ENCODE measurements around the gene GNAI2.
A peak's percentile ranks its signal among the peaks of the same experiment; 100 is the strongest.
"Not testable (repeated sequence)": the region's sequence is repeated elsewhere in the genome, so short reads cannot be mapped to it uniquely, and the experiment has no call there.

GNAI2 gene

DNA sequence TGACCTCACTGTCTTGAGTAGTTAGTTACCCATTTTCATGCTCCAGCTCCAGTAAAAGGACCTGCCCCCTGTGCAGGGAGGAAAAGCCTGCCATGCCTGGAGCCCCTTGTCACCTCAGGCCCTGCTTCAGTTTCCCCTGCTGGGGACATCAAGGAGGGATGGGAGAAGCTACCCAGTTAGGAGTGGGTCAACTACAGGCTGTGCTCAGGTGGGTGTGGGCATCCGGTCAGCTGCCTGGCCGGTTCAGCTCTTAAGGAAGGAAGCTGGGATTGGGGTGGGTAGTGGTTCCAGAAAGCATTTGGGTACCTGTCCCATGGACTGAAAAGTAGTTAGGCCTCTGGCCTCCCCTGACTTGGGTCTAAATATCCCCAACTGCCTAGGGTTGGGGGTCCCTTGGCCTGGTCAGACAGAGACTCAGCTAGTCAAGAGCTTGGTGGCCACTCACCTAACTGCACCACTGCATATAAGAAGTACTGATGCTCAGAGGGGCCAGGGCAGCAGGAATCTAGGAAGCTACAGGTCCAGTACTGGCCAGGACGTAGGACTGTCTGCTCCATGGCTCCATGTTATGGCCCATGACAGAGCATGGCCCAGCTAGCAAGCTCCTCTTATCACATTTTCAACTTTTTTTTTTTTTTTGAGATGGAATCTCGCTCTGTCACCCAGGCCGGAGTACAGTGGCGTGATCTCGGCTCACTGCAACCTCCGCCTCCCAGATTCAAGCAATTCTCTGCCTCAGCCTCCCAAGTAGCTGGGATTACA lies 43.4 kb downstream of the GNAI2 start:
- no peak for DNase-seq

DNA sequence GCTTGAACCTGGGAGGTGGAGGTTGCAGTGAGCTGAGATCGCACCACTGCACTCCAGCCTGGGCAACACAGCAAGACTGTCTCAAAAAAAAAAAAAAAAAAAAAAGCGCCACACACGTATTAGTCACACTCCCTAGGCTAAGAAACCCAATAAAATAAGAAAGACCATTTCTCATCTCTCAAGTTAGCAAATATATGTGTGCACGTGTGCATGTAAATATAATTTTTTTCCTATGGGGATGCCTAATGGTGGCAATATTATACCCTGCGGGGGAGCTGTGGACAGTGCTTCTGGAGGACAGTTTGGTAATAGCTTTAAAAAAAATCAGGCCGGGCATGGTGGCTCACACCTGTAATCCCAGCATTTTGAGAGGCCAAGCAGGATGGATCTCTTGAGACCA lies 48.1 kb downstream of the GNAI2 start:
- not testable (repeated sequence) for DNase-seq

DNA sequence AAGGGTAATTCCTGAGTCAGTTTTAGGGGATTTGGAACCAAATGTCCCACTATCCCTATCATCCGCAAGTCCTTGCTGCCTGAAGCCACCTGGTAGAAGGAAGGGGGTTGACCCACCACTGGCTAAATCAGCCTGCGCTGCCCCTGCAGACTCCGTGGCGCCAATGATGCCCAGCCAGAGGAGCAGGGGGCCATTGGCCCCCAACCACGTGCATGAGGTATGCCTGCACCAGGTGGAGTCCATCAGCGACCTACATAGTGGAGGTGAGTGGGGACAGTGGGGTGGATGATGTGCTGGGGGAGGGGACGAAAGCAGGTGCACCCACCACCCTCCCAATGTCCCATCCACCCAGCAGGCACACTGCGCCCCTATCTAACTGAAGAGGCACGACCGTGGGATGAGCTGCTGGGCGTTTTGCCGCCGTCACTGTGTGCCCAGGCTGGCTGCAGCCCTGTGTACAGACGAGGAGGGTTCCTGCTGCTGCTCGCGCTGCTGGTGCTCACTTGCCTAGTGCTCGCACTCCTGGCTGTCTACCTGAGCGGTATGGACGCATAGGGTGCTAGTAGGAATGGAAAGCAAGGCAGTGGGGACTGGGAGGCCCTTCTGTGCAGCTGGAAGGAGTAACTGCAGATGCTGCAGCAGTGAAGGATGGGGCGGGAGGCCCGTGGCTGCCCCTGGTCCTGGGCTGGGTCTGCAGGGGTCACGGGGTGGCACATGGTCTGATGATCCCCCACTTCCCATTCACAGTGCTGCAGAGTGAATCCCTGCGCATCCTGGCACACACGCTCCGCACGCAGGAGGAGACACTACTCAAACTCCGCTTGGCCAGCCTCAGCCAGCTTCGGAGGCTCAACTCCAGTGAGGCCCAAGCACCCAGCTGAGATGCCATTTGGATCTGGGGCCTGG lies 50.6 kb downstream of the GNAI2 start:
- DNase-seq = no peak

DNA sequence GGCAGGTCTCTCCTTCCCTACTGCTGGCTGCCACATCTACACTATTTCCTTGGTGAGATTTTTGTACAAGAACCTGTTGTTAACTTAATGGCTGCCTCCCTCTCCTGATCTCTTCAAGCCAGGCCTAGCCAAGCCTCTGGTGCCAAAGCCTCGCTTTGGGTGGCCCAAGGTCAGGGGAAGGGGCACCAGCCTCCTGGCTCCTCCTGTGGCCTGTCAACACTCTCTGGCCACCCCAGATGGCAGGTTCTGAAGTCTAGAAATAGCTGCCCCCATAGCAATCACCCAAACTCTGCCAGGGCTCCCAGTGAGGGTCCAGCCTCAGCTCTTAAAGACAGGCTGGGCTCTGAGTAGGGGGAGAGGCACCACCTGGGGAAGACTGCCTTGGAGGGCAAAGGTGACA lies 51.3 kb downstream of the GNAI2 start:
- no peak for DNase-seq

DNA sequence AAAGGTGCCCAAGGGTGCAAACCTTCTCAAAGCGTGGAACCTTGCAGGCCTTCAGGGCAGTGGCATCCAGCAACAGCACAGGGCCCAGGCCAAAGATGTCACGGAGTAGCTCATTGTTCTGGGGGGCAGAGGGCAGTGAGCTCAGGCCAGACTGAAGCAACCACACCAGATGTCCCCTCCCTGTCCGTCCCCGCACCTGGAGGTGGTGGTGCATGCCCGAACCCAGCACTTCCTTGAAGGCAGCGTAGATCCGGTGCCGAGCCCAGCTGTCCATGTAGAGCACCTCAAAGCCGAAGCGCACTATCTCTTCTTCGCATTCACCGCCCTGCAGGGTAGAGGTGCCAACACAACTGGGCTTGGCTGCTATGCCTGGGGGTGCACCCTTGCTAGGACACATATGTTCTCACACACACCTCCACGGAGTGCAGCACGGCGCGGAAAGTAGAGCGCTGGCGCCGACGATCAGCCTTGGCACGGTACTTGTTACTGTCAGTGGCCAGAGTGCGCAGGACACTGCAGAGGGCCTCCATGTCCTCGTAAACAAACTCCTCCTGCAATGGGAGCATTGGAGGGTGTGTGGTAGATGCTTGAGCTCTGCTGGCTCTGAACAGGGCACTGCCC lies 52.5 kb downstream of the GNAI2 start:
- DNase-seq = no peak

DNA sequence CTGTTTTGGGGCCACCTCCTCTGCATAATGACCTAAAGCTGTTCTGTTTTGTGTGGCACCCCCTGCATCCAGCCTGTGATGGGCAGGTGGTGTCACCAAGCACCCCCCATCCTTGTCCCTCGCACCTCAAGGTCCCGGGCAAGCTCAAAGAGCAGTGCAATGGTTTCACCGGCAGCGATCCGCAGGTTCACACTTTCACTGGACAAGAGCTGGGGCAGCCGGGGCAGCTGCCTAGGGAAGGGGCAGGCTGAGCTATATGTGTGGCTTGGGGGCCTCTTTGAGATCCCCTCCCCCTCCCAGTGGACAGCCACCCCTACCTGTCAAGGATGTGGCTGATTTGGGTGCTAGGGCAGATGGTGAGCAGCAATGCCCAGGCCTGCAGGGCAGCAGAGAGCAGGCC lies 53.1 kb downstream of the GNAI2 start:
- DNase-seq = no peak

DNA sequence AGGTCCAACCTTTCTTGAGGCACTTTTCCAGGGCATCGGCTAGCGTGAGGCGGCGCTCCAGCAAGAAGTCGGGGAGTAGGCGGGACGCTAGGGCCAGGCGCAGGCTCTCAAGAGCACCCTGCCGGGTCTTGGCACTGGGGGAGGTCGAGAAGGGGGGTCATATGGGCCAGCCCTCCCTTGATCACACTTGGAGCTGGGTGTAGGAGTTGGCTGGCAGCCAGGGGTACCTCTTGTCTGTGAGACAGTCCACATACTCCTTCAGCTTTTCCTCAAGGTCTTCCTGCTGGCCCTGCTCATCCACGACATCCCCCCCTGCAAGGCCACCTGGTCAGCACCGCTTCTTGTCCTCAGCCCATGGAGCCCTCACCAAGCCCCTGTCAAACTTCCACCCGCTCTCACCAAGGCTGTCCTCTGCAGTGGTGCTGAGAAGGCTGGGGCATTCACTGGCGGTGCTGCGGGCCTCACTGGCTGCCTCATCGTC lies 54.2 kb downstream of the GNAI2 start:
- no peak for DNase-seq

DNA sequence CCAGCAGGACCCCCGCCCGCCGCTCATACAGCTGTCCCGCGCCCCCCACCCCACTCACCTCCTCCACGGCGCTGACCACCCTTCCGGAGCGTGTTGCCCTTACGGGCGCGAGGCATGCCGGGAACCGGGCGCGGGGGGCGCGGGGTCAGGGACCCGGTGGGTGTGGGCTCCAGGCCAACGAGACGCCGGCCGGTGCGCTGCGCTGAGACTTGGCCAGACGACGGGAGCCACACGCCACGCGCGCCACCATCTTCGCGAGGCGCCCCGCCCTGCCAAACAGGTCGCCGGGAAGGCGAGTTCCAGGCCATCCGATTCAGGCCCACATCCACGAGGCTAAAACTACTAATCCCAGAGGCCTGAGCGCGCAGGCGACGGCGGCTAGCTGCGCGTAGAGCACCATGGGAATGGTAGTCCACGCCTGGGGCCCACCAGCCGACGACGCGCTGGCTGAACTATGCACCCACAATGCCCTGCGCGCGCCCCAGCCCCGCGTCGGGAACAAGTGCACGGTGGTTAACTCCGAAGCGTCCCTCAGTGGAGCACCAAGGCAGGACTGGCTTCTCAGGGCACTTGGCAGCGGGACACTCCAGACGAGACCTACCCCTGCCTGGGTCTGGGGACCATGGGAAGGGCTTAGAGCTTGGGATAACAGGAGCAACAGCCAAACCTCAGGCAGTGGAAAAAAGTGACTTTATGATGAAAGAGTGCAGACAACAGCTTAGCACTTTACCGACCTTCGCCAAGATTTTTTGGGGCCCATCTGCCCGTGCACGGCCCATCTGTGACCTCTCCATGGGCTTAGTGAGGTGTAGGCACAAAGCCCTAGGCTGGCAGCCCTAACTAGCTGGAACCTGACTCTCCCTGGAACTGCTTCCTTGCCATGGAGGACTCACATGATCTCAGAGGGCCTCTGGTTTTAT lies 56.4 kb downstream of the GNAI2 start, which contains the start of gene IFRD2:
Gene IFRD2 (minus strand): TSS at position 271 of the 920 bp plus-strand sequence. CDS start 155 bp downstream, at position 116.
- peak; percentile 87 to 91 for DNase-seq

DNA sequence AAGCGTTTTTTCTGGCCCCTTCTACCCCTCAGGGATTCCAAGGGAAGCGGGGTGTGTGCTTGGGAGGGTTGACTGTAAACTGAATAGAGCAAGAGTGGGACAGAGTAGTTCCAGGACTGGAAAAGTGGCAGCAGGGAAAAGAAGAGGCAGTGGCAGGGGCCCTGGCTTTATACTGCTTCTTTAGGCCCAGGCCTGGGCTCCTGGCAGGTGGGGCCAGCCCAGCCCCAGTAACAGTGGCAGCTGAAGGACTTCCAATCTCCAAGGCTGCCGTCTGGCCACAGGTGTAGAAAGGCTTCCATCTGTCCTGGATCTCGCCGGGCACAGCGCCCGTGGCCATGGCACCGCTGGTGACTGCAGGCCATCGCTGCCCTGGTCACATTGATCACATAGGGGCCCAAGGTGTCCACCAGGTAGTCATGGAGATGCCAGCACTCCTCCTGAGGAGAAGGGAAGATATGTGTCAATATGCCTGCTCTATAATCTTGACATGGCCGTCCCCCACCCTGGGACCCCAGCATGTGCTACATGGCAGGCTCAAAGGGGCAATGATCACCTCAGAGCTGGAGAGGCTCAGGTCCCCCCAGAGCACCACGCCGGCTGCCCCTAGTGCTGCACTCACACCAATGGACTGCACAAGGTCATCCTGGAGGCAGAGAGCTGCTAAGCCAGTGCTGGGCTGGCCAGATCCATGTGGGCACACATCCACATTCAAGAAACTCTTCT lies 57.2 kb downstream of the GNAI2 start:
- DNase-seq = no peak

DNA sequence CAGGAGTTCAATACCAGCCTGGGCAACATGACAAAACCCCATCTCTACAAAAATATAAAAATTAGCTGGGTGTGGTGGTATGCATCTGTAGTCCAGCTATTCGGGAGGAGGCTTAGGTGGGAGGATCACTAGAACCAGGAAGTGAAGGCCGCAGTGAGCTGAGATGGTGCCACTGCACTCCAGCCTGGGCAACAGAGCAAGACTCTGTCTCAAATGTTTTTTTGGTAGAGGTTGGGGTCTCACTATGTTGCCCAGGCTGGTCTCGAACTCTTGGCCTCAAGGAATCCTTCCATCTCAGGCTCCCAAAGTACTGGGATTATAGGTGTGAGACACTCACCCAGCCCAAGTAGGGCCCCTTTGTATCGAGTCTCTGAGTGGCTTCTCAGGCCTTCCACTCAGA lies 58.1 kb downstream of the GNAI2 start:
- no peak for DNase-seq

DNA sequence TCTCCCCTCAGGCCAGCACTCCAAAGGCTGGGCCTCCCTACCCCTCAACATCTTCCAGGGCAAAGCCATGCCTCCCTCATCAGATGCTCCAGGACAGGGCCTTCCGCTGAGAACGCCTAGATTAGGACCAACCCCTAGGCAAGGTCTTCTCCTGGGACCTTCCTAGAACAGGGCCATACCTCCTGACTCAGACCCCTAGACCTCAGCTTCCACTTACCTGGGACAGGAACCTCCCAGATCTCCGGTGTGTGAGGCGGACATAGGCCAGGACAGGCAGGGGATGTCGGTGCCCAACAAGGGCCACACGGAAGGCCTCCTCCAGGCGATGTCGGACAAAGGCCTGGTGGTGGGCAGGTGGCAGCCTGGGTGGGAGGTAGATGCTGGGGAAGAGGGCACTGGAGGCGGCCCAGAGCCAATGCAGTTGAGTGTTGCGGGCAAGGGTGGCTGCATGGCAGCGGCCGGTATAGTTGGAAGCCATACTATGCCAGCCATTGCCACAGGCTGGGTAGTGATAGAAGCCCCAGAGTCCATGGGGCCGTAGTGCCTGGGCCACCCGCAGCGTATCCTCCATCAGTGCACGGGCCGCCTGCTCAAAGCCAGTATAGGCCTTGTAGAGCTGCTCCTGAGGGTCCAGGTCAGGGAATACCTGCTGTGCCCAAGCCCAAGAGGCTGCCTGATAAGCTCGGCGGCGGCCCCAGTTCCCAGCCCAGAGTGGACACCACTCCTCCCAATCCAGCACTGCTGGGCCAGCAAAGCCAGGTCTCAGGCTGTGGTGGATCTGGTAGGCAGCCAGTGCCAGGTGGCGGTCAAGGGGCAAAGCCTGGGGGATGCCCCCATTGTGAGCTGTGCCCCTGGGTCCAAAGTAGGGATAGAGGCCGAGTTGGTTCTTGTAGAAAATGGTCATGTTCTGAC lies 58.7 kb downstream of the GNAI2 start:
- DNase-seq = no peak

DNA sequence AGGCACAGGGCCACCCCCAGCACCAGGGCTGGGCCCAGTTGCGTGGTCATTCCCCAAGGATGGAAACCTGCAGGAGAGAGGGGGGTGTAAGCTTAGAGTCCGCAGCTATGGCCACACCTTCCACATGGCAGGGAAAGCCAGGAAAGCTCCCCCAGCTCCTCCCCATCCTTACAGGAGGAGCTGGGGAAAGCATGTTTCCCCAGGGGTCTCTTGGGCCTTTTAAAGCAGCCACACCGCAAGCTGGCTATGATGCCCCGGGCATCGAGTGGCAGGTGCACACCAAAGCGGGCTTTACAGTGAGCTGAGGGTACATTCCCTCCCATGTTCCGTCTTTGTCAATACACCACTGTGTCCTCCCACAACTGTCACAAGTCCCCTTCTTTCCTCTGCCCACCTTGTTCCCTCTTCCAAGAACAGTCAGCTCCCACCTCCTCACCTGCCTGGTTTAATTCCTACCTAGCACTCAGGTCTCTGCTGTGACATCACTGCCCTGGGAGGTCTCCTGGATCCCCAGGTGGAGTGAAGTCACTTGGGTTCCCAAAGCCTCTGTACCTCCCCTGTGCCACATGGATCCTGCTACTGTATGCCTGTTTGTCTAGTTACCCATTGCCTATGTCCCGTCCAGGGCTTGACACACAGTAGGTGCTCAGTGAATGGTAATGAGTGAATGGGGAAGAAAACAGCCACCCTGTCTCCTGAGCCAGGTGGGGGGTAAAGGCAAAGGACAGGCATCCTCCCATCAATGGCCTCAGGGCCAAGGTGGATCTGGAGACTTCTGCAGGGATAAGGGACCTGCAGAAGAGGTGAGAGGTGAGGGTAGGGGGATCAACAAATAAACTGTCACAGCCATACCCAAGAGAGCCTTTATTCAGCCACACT lies 59.8 kb downstream of the GNAI2 start:
- no peak for DNase-seq

DNA sequence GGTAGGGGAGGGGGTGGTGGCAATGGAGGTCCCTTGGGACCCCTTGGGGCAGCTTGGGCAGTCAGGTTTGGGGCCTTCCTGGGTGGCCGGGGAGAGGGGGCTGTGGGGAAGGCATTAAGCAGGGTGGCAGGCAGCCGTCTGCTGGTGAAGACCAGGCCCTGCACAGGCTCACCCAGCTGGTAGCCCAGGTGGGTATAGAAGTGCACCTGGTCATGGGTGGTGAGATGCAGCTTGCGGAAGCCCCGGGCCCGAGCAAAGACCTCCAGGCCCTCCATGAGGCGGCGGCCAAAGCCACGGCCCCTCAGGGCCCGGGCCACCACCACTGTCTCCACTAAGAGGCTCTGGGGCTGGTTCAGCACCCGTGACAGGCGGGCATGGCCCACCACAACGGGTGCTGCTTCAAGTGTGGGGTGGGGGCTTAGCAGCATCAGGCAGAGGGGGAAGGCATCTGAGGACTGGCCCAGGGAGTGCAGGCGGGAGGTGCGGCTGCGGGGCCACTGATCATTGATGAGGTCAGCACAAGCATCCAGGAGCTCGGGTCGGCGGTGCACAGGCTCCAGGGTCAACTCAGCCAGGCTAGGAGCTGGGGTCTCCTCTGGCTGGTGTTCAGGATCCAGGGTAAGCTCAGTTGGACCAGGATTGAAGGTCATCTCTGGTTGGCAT lies 60.8 kb downstream of the GNAI2 start:
- no peak for DNase-seq

DNA sequence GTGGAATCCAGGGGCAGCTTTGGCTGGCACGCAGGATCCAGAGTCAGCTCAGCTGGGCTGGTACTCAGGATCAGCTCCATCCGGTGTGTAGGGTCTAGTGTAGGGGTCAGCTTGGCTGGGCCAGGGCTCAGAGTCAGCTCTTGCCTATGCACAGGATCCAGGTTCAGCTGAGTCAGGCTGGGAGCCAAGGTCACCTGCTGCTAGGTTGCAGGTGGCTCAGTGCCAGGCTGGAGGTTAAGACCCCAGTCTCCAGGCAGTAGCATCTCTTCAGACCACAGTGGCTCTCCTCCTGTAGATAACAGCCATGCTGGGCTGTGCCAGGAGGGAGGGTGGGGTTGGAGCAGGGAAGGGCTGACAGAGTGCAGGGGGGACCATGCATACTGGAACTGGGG lies 61.4 kb downstream of the GNAI2 start:
- no peak for DNase-seq

DNA sequence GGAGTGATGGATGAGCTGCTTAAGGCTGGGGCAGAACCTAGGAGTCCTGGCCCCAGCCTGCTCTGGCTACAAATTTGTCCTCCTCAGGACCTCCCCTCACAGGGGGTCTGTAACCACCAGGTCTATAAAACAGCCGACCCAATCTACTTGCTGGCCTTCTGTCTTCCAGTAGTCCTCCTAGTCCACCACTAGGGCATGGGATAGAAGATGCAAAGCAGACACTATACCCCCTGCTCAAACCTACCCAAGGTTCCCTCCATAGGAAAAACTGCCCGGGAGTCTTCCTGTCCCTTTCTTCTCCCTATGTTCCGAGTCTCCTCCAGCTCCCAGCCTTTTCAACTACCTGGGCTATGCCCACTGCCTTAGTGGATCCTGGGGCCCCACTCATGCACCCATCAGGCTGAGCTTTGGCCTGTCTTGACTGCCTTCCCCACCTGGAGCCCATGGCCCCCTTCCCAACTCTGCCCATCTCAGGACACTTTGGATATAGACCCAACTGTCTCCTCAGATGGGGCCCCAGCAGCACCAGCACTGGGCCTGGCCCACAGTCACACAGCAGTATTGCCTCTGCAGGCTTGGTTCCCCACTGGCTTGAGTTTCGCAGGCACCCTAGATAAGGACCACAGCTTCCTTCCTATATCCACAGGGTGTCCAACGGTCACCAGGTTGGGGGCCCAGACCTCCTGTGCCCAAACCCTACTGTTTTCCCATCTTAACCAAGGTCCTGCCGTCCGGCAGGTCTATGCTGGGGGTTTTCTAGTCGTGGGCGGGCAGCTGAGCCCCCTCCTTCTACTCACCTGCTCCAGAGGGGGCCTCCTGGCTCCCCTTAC lies 62.1 kb downstream of the GNAI2 start:
- no peak for DNase-seq

DNA sequence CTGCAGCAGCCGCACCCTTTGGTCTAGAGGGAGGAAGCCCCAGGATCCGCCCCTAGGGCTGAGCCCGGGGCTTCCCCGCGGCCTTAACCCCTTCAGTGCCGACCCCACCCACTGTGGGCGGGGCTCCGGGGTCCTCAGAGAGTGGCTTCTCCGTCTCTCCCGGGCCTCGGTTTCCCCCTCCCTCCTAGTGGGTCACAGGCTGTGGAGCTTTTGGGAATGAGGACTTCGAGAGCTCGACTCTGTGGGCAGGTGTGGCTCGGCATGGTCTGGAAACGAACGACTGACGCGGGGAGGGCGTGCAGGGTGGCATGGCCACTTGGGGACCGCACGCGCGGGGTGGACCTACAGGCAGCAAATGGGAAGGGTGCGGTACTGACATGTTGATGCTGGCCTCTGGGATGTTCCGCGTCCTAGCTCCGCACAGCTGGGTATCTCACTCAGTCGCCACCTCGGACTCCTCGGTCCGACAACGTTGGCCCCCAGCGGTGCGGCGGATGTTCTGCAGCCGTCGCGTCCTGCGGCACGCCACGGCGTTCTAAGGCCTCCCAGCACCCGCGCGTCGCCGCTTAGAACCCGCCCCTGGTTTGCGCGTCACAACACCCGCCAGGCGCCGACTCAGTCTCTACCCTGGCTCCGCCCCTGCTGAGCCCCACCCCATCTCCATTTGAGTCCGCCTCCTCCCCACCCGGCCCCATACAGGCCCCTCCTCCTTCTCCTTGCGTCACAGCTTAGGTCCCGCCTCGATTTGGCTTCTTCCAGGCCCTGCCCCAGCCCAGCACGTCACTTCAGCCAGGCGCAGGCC lies 63.0 kb downstream of the GNAI2 start, which contains the start of the genes HYAL3 and NAA80:
Gene HYAL3 (minus strand): TSS at position 570 of the 802 bp plus-strand sequence. CDS start 3,803 bp downstream, outside the sequence.
Gene NAA80 (minus strand): TSS at position 570 of the 802 bp plus-strand sequence. CDS start 1,942 bp downstream, outside the sequence.
- DNase-seq = peak; percentile 97 to 99

DNA sequence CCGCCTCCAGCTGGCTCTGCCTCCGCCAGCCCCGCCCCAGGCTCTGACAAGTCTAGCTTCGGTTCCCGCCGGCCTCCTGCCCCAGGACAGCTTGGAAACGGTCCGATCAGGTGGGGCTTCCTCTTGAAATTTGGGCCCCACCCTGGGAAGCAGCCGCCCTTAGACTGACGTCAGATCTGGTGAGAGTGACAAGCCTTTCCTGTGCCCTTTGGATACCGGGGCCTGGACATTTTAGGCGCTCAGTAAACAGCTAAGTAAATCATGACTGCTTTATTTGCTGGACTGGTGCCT lies 63.6 kb downstream of the GNAI2 start:
- no peak for DNase-seq
